Measurements from ENCODE around the gene RUSC1.

DNA sequence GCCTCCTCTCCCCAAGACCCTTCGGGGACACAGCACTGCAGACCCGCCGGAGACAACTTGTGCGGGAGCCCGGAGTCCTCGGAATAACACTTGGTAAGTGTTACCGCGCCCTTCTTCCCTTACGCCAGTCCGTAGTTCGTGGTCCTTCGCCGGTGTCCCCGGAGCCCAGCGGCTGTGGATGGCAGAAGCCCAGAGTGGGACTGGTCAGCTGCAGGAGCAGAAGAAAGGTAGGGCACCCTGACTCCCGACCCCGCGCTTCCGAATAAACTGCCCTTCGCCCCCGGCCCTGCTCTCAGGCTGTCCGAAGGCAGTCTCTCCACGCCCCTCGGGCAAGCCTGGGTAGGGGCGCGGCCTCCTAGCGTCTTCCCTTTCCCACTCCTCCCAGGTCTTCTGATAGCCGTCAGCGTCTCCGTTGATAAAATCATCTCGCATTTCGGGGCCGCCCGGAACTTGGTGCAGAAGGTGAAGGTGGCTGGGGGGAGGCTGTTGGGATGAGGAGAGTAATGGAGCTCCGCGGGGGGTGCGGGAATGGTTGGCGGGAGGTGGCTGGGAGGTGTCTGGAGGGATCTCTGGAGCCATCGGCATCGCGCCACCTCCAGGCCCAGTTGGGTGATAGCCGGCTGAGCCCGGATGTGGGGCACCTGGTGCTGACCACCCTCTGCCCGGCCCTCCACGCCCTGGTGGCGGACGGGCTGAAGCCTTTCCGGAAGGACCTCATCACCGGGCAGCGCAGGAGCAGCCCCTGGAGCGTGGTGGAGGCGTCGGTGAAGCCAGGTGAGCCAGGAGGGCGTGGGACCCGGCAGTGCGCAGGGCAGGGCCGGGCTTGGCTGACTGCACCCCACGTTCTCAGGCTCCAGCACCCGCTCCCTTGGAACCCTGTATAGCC is 4.3 kb downstream of the RUSC1 start:
- TF ChIP-seq CTCF (conservative IDR thresholded peaks at IDR 0.05; ENCODE audit: low read depth, low read length): peak; percentile 53
- no peak for TF ChIP-seq EZH2 (IDR thresholded peaks at IDR 0.05; ENCODE audit: borderline replicate concordance, low read depth, low read length, poor library complexity, severe bottlenecking)

Data from A673 (cell line).